Lower leg skin (tissue), 4 donors: ENCODE data around the gene TTC13. TPM values are rescaled to one million over a fixed set of nuclear protein-coding genes. Genes with fewer than 3 reads are reported as not detected.
"Not testable (repeated sequence)": the region's sequence is repeated elsewhere in the genome, so short reads cannot be mapped to it uniquely, and the experiment has no call there.

Experiments used
- DNase-seq, 2 donors: peaks; one replicate each; pipeline ENCODE4 v3.0.0-alpha.2; 2019; ENCODE audit warnings: low spot score in 2 of 2
- H3K4me3 ChIP-seq: fragments of 200-600 bp; sonication (generic); 2 replicates; pipeline ENCODE4 v1.5.1; 2017; ENCODE audit warnings: mild to moderate bottlenecking, low read depth; ENCODE audit not compliant: poor library complexity, severe bottlenecking
- CTCF ChIP-seq, 3 donors: fragments of 450-650 bp; IDR thresholded peaks; one replicate each; pipeline ENCODE4 v1.5.1; 2016; ENCODE audit warnings: antibody characterized with exemption in 3 of 3, mild to moderate bottlenecking in 3 of 3, moderate library complexity in 2 of 3
- POLR2A ChIP-seq, 2 donors: fragments of 450-650 bp; IDR thresholded peaks; one replicate each; pipeline ENCODE4 v1.6.1; 2016 to 2017; ENCODE audit warnings: antibody characterized with exemption in 2 of 2, mild to moderate bottlenecking in 1 of 2, moderate library complexity in 1 of 2
- WGBS, 2 donors: methylation state at CpG; one replicate each; pipeline ENCODE4 v1.1.5; 2018; 5-methylcytosine and 5-hydroxymethylcytosine counted together
- intact Hi-C: fragments of 100-400 bp; cut with DNase I; formaldehyde crosslinking; loops from one replicate; pipeline ENCODE4 v1.15.0; 2023; ENCODE audit warnings: low total_unique reads
- total RNA-seq, 4 donors: library from RNA; depleted of rRNA; stranded (reverse); fragments of >200 nt; gene quantifications; one replicate each; pipeline ENCODE4 v1.1.0, GENCODE V29; 2016

TTC13 gene
- total RNA-seq, result 10 to 100 TPM in 3 of 4 donors, 1 to 10 TPM in 1; 6.6 to 34.7 (median 24.7) TPM

GRCh38 chr1:230978491-230979388 lies at the start of gene TTC13, which contains the start of gene ARV1:
TSS of gene TTC13 (minus strand) at chr1:230978861. CDS start at chr1:230978830, 31 bp downstream.
TSS of gene ARV1 (plus strand) at chr1:230979094. CDS start at chr1:230979106, 12 bp downstream.
- no peak for TF ChIP-seq POLR2A (IDR thresholded peaks at IDR 0.05)
- TF ChIP-seq CTCF (IDR thresholded peaks at IDR 0.05), result peak in 1 of 3 donors; percentile 40
- peak; percentile 97 to 99 for DNase-seq
- 0% methylated on average over 19 to 37 of the region's 79 CpGs for WGBS, 2 donors
- intact Hi-C loops, result no loop called here
- H3K4me3 ChIP-seq, result peak within 1 kb of the TSS; percentile 91

- H3K4me3 ChIP-seq, result no peak overlapping the region
- intact Hi-C loops, result no loop called here
- TF ChIP-seq CTCF (IDR thresholded peaks at IDR 0.05) (no peak), POLR2A (IDR thresholded peaks at IDR 0.05) (no peak)
- peak in 1 of 2 donors; percentile 75 for DNase-seq
- 91 to 96% methylated on average over 10 of the region's 10 CpGs for WGBS, 2 donors
Observed at GRCh38 chr1:231027971-231028370, 49.3 kb upstream of the TTC13 start.

GRCh38 chr1:231027136-231027925 lies 48.7 kb upstream of the TTC13 start:
- intact Hi-C loops, result no loop called here
- TF ChIP-seq CTCF (IDR thresholded peaks at IDR 0.05) (no peak), POLR2A (IDR thresholded peaks at IDR 0.05) (no peak)

GRCh38 chr1:231026576-231026975 lies 47.9 kb upstream of the TTC13 start:
- no peak for TF ChIP-seq POLR2A (IDR thresholded peaks at IDR 0.05)
- TF ChIP-seq CTCF (IDR thresholded peaks at IDR 0.05), result no peak
- peak in 1 of 2 donors; percentile 10 for DNase-seq
- 73 to 84% methylated on average over 6 of the region's 6 CpGs for WGBS, 2 donors
- intact Hi-C loops, result no loop called here
- H3K4me3 ChIP-seq, result no peak overlapping the region

More at GRCh38 chr1:231027136-231027925, 48.7 kb upstream of the TTC13 start:
- no peak overlapping the region for H3K4me3 ChIP-seq
- WGBS, 2 donors, result 69 to 70% methylated on average over 23 of the region's 23 CpGs
- DNase-seq, result peak in 1 of 2 donors; percentile 54

GRCh38 chr1:231023150-231023549 lies 44.5 kb upstream of the TTC13 start:
- no peak overlapping the region for H3K4me3 ChIP-seq
- WGBS, 2 donors, result 94 to 96% methylated on average over 9 of the region's 9 CpGs
- no peak for TF ChIP-seq CTCF (IDR thresholded peaks at IDR 0.05)
- no peak for TF ChIP-seq POLR2A (IDR thresholded peaks at IDR 0.05)
- DNase-seq, result peak in 1 of 2 donors; percentile 74
- intact Hi-C loops, result no loop called here

GRCh38 chr1:231022543-231022942 lies 43.9 kb upstream of the TTC13 start:
- 93 to 96% methylated on average over 7 of the region's 7 CpGs for WGBS, 2 donors
- H3K4me3 ChIP-seq, DNase-seq, intact Hi-C loops: not testable (repeated sequence)
